T1000 (cell line): Measurements from ENCODE around the gene EXOG.

ENCODE experiments used
- DNase-seq: peaks from one replicate; lab custom pipeline; 2025; ENCODE audit warnings: mixed read lengths; lab: John Stamatoyannopoulos, UW

The EXOG gene

GRCh38 chr3:38545983-38546382 lies 49.8 kb downstream of the EXOG start:
- no peak for DNase-seq

GRCh38 chr3:38548154-38548931 lies 52.2 kb downstream of the EXOG start:
- DNase-seq = no peak

GRCh38 chr3:38549082-38549481 lies 52.9 kb downstream of the EXOG start:
- DNase-seq = no peak

- DNase-seq = no peak
Measured at GRCh38 chr3:38549486-38549885, 53.3 kb downstream of the EXOG start.

GRCh38 chr3:38549957-38550840 lies 54.1 kb downstream of the EXOG start:
- no peak for DNase-seq

- DNase-seq = no peak
Measured at GRCh38 chr3:38551026-38551832, 55.1 kb downstream of the EXOG start.

- DNase-seq = no peak
Measured at GRCh38 chr3:38552364-38552763, 56.2 kb downstream of the EXOG start.

- DNase-seq = no peak
Measured at GRCh38 chr3:38553071-38553470, 56.9 kb downstream of the EXOG start.

- DNase-seq = no peak
Measured at GRCh38 chr3:38554127-38554827, 58.1 kb downstream of the EXOG start.

GRCh38 chr3:38555149-38555840 lies 59.2 kb downstream of the EXOG start:
- no peak for DNase-seq

GRCh38 chr3:38555926-38556325 lies 59.8 kb downstream of the EXOG start:
- no peak for DNase-seq

- no peak for DNase-seq
Measured at GRCh38 chr3:38556640-38557358, 60.7 kb downstream of the EXOG start.

- DNase-seq = no peak
Measured at GRCh38 chr3:38558864-38559263, 62.7 kb downstream of the EXOG start.

GRCh38 chr3:38560284-38560683 lies 64.1 kb downstream of the EXOG start:
- no peak for DNase-seq

- no peak for DNase-seq
Measured at GRCh38 chr3:38560996-38561717, 65.0 kb downstream of the EXOG start.

GRCh38 chr3:38561746-38562466 lies 65.8 kb downstream of the EXOG start:
- no peak for DNase-seq

GRCh38 chr3:38562467-38562925 lies 66.4 kb downstream of the EXOG start:
- DNase-seq = no peak

GRCh38 chr3:38563070-38563885 lies 67.1 kb downstream of the EXOG start:
- DNase-seq = no peak
